Activated CD4-positive, alpha-beta T cell treated with anti-CD3 and anti-CD28 coated beads for 36 hours (primary cell): ENCODE data around the gene SCIN. TPM values are rescaled to one million over a fixed set of nuclear protein-coding genes. Genes with fewer than 3 reads are reported as not detected.

Experiments
- ATAC-seq: fragments of 200-7000 bp; cut with Tn5 transposase; one replicate; pipeline ENCODE4 v1.10.0; 2021; ENCODE audit warnings: mild to moderate bottlenecking, moderate library complexity
- CTCF ChIA-PET: fragments of 350-600 bp; sonication (Branson Sonifier 250); formaldehyde crosslinking; loops from one replicate; lab custom pipeline; 2021; ENCODE audit warnings: antibody characterized with exemption; lab: Charles Lee
- POLR2A ChIA-PET: fragments of 350-600 bp; sonication (Branson Sonifier 250); formaldehyde crosslinking; loops from one replicate; lab custom pipeline; 2021; ENCODE audit warnings: antibody characterized with exemption, inconsistent platforms; lab: Charles Lee
- DNase-seq: peaks from one replicate; pipeline ENCODE4 v3.0.0-alpha.2; 2020
- H3K27ac Mint-ChIP-seq: one replicate; pipeline ENCODE4 v1.8.0; 2021; ENCODE audit warnings: mixed read lengths
- H3K27me3 Mint-ChIP-seq: one replicate; pipeline ENCODE4 v1.8.0; 2021; ENCODE audit warnings: mixed read lengths
- H3K36me3 Mint-ChIP-seq: one replicate; pipeline ENCODE4 v1.8.0; 2021; ENCODE audit warnings: low read depth, mixed read lengths
- H3K4me1 Mint-ChIP-seq: one replicate; pipeline ENCODE4 v1.8.0; 2021; ENCODE audit warnings: mixed read lengths
- H3K4me3 Mint-ChIP-seq: one replicate; pipeline ENCODE4 v1.8.0; 2021; ENCODE audit warnings: mild to moderate bottlenecking, moderate library complexity, mixed read lengths
- H3K9me3 Mint-ChIP-seq: one replicate; pipeline ENCODE4 v1.8.0; 2021; ENCODE audit warnings: low read depth, mixed read lengths
- intact Hi-C, 2 experiments: fragments of 100-400 bp; cut with DNase I in 1 of 2; cut with micrococcal nuclease in 1 of 2; formaldehyde crosslinking; loops; one replicate each; pipeline versions ENCODE4 v1.14.2 to v1.15.1; 2022 to 2024; cut with DNase I, micrococcal nuclease
- total RNA-seq, 2 experiments: library from RNA; stranded (reverse); gene quantifications; one replicate each; pipeline ENCODE4 v1.2.3, GENCODE V29; 2021

Gene SCIN
- total RNA-seq, 2 experiments from 2014 or later, result 0.25 to 0.64 TPM

GRCh38 chr7:12706900-12707536, 136.5 kb downstream of the SCIN start:
- Mint-ChIP-seq H3K27ac (no peak overlapping the region), H3K27me3 (no peaks in the 10 kb centered on the region), H3K9me3 (no peaks in the 10 kb centered on the region), H3K36me3 (no peaks in the 10 kb centered on the region), H3K4me3 (no peak overlapping the region), H3K4me1 (no peaks in the 10 kb centered on the region)
- POLR2A ChIA-PET, result no interaction called here
- DNase-seq (no peak), ATAC-seq (no peak)
- CTCF ChIA-PET, result no interaction called here
- intact Hi-C loops, result no loop called here

GRCh38 chr7:12708314-12708713, 137.8 kb downstream of the SCIN start:
- no peak for ATAC-seq
- H3K4me1 Mint-ChIP-seq, result no peaks in the 10 kb centered on the region
- H3K9me3 Mint-ChIP-seq, result no peaks in the 10 kb centered on the region
- no peaks in the 10 kb centered on the region for H3K27me3 Mint-ChIP-seq
- no peaks in the 10 kb centered on the region for H3K36me3 Mint-ChIP-seq
- ChIA-PET POLR2A (no interaction called here), CTCF (no interaction called here)
- no peak for DNase-seq
- intact Hi-C loops, result no loop called here
- H3K27ac Mint-ChIP-seq, result no peak overlapping the region
- H3K4me3 Mint-ChIP-seq, result no peak overlapping the region

Other genes starting within 250 kb of the SCIN start
- 1 to 10 TPM; 2.2 to 2.3 TPM for gene VWDE, start 166.9 kb upstream of the SCIN start, total RNA-seq
- gene ARL4A, start 116.9 kb downstream of the SCIN start, total RNA-seq, result 10 to 100 TPM in 1 of 2 experiments, 1 to 10 TPM in 1; 7.5 to 10.4 TPM